Nucleus accumbens (tissue), 56 donors: ENCODE results near the gene SLC22A4.

Experiments
- DNase-seq, 56 donors: peaks; one replicate each; lab custom pipeline; 2025; lab: John Stamatoyannopoulos, UW

The SLC22A4 gene

GRCh38 chr5:132272311-132273210 lies 21.6 kb upstream of the SLC22A4 start:
- peak in 20 of 56 donors; percentile 13 to 54 (median 32) for DNase-seq

DNA sequence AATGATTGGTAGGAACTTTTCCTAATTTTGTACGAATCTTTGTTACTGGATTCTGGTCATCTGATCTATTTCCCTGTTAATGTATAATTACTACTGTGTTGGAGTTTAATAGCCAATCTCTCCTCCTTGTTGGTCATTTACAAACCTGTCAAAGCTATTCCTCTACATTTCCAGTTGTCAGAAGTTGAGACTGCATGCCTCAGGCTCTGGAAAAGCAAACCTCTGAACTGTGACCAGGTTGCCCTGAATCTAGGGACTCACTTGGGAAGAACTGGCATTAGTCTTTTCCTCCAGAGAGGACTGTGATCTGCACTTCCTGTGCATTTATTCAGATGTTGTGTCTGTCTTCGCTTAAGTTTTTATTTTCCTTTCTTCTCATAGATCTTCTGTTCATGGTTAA lies 20.6 kb upstream of the SLC22A4 start:
- no peak for DNase-seq

GRCh38 chr5:132274050-132274792 lies 20.0 kb upstream of the SLC22A4 start:
- DNase-seq, result no peak

DNA sequence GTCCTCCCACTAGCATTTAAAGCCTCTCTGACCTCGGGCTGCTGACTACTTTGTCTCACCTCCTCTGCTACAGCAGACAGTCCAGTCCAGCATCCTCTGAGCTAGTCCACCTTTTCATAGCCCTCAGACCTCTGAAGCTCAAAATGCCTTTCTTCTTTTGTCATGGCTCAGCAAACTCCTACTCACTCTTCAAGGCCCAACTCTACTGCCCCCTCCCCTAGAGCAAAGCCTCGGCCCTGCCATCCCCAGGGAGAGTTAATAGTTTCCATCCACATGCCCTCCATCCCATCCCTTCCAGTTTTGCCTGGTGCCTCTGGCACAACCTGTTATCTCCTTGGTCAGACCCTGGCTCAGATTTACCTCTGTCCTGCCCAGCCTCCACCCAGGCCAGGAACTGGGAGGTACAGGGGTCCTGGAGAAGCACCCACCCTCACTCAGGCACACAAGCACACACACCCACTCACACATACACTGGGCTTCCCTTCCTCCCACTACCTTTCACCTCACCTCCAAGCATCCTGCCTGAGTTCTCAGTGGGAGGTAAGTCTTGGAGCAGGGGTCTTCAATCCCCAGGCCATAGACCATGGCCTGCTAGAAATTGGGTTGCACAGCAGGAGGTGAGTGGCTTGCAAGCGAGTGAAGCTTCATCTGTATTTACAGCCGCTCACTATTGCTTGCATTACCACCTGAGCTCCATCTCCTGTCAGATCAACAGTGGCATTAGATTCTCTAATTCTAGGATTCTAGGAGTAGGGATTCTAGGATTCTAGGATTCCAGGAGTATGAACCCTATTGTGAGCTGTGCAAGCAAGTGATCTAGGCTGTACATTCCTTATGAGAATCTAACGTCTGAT lies 18.6 kb upstream of the SLC22A4 start:
- no peak for DNase-seq

DNA sequence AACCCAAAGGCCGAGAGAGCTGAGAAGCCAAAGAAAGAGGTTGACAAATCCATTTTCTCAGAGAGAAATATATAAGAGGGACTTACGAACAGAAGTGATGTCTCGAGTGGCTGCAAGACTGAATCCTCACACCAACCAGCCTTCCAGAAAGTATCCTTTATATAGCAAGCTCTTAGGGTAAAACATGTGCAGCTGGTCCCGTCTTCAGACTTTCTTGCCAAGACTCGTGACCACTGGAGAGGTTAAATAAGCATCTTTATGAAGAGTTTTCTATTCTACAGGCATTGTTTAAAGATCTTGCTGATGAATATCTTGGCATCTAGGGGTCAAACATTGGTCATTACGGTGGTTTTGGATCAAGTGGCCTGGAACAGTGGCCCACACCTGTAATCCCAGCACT lies 16.9 kb upstream of the SLC22A4 start:
- no peak for DNase-seq

DNA sequence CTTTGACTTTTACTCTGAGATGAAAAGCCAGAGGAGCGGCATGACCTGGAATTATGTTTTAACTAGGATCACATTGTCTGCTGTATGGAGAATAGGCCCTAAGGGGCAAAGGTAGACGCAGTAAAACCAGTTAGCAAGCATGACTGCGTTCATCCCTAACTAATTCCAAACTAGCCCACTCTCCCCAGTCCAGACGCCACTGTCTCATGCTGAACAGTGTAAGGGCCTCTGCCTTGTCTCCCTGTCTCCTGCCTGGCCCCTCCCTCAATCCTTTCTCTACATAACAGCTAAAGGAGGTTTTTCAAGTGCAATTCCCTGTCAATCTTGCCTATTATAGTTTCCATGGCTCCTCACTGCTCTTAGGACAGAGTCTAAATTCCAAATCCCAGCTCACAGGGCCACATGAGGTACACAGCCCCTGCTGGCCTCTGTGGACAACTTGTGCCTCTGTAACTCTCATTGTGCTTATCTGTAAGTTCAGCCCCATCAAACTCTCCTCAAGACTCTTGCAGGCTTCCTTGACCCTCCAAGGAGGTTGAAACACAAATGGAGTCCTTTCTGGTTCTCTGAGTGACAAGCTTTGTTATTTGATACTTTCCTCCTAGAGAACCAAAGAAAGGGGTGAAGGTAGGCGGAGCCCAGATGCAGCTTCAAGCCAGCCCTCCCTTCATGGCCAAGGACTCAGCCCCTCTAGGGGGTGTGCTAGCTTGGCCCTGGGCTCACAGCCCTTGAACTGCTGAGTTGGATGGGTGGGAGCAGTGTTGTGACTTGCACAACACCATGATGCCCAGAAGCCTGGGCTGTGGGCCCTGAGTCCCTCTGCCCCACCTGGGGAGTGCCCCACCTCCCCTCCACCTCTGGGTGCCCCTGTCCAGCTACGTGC lies 16.0 kb upstream of the SLC22A4 start:
- DNase-seq, result no peak

GRCh38 chr5:132279801-132280200 lies 14.4 kb upstream of the SLC22A4 start:
- no peak for DNase-seq

DNA sequence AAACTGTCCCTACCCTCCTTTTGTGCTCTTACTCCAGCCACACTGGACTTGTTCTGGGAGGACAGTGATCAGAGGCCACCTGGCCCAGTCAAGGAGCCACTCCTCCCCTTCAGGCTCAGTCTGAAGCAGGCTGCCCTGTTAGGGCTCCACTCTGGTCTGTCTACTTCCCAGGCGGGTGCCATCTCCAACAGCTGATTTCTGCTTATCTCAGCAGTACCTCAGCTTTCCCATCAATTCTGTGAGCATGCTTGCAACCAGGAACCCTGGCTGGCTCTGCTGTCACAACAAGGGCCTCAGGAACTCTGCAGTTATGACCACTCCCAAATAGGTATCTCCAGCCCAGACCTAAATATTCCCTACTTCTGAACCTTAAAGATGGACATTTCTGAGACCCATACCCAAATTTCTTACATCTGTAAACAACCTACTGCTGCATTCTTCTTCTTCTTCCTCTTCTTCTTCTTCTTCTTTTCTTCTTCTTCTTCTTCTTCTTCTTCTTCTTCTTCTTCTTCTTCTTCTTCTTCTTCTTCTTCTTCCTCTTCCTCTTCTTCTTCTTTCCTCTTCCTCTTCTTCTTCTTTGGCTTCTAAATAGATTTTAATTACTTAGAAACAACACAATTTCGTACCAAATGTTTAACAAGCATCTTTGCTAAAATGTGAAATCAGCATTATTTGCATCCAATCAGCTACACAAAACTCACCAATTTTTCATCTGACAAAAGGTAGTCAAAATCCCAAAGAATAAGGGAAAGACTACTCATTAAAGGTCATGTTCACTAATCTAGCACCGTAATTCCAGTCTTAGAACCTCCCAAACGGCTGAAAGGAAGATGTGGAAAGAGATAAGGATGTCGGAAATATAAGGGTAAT lies 13.6 kb upstream of the SLC22A4 start:
- no peak for DNase-seq

- no peak for DNase-seq
Measured at GRCh38 chr5:132281856-132282614, 12.2 kb upstream of the SLC22A4 start.

- DNase-seq, result no peak
Measured at GRCh38 chr5:132283423-132284043, 10.7 kb upstream of the SLC22A4 start.

GRCh38 chr5:132289097-132289496 lies 5.1 kb upstream of the SLC22A4 start:
- no peak for DNase-seq

DNA sequence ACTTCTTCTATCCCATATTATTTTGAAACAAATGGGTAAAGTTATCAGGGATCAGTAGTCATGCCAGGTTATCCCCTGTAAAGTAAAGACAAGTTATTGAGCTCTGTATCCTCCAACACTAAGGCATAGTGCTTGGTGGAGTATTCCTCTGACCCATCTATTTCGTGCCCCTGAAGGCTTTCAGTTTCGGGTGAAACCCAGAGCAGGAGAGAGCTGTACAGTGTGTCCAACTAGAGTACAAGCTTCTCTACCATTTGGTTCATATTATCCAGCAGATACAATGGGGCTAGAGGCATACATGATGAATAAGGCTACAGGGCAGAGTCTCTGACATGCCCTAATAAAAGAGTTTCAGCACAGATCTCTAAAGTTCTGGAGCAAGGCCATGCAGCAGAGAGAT lies 3.2 kb upstream of the SLC22A4 start:
- no peak for DNase-seq

GRCh38 chr5:132293066-132293991 lies 865 bp upstream of the SLC22A4 start:
- peak in 55 of 56 donors; percentile 44 to 96 (median 83) for DNase-seq

DNA sequence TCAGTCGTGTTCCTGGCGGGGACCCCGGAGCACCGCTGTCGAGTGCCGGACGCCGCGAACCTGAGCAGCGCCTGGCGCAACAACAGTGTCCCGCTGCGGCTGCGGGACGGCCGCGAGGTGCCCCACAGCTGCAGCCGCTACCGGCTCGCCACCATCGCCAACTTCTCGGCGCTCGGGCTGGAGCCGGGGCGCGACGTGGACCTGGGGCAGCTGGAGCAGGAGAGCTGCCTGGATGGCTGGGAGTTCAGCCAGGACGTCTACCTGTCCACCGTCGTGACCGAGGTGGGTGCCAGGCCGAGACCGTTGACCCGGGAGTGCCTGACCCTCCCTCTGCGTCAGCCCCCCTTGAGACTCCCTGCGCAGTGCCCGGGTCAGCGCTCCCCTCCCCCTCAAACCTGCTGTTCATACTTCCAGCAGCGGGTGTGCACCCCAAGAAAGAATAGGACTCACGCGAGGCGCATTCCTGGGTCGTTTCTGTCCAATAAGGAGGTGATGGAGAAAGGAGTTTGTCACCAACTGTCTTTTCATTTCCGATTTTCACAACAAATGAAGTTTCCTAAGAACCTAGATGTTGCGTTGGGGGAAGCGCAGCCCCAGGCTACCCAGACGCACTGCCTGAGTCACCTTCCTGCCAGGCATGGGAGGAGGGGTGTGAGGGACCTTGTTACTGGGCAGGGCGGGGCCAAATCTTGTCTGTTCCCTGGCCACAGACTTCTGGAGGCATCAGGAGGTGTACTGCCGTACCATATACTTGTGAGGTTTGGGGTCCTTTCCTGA lies 722 bp downstream of the SLC22A4 start:
- peak in 3 of 56 donors; percentile 36 to 37 (median 37) for DNase-seq
